ENCODE measurements around the gene NAV1. TPM values are rescaled to one million over a fixed set of nuclear protein-coding genes. Genes with fewer than 3 reads are reported as not detected.

Gene NAV1
- total RNA-seq, 1 donor from 2014 or later = 34.1 TPM

DNA sequence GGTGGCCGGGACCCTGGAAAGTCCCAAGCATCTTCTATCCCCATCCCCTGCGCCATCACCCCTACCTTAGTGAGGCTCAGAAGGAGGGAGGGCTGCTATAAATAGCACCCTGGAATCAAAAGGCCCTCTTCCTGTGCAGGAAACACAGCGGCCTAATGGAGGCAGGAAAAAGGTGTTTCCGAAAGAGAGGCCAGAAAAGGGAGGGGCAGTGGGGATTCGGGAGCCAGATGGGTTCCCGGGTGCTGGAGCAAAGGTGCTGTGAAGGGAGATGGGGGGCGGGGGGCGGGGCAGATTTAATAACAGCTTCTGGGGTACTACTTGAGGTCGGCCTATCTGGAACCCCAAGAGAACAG lies 16.6 kb downstream of the NAV1 start:
- H3K27ac ChIP-seq = peak overlapping the region; percentile 4
- TF ChIP-seq, protein P1, sequence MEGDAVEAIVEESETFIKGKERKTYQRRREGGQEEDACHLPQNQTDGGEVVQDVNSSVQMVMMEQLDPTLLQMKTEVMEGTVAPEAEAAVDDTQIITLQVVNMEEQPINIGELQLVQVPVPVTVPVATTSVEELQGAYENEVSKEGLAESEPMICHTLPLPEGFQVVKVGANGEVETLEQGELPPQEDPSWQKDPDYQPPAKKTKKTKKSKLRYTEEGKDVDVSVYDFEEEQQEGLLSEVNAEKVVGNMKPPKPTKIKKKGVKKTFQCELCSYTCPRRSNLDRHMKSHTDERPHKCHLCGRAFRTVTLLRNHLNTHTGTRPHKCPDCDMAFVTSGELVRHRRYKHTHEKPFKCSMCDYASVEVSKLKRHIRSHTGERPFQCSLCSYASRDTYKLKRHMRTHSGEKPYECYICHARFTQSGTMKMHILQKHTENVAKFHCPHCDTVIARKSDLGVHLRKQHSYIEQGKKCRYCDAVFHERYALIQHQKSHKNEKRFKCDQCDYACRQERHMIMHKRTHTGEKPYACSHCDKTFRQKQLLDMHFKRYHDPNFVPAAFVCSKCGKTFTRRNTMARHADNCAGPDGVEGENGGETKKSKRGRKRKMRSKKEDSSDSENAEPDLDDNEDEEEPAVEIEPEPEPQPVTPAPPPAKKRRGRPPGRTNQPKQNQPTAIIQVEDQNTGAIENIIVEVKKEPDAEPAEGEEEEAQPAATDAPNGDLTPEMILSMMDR (IDR thresholded peaks at IDR 0.05) = no peak
- no peak overlapping the region for H3K4me3 ChIP-seq
- intact Hi-C loops (cut with DNase I) = loop anchor here (5.0 kb wide), 1 partner anchor 237 kb away; no protein-coding TSS in a partner anchor
- no peaks in the 10 kb centered on the region for H3K9me3 ChIP-seq
- DNase-seq (no peak), ATAC-seq (no peak)
- no peaks in the 10 kb centered on the region for H3K27me3 ChIP-seq
- peaks cover 23% of the 10 kb centered on the region for H3K4me1 ChIP-seq
- H3K36me3 ChIP-seq = no peaks in the 10 kb centered on the region

DNA sequence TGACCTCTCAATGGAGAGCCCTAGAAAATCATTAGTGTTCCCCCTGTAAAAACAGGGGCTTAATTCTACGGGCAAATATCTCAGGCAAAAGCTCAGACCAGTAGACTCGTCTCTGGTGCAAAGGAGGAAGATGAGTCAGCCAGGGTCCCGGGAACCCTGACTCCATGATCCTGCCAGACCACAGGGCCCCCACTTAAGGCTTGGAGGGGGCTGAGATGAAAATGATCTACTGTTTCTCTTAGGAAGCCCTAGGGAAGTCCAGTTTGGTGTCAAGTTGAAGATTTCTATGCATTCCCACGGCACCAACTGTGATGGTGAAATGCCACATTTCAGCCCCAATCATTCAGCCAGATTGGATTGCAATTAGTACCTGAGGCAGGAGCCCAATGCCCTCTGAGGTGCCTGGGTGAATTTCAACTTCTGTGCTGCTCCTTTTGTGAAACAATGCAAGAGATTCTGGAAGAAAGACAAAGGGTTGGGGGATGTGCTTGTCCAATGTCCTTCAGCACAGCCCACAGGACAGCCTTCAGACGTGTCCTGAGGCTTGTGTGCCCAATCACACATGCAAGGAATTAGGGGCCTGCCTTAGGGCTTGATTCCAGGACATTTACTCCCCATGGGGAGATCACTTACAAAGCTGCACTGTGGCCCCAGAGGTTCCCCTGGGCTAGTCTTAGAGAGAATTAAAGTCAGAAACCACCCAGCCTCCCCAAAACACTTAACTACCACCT lies 18.1 kb downstream of the NAV1 start:
- Histone ChIP-seq H3K4me3 (no peak overlapping the region), H3K9me3 (no peaks in the 10 kb centered on the region), H3K27ac (no peak overlapping the region), H3K4me1 (peaks cover 28% of the 10 kb centered on the region), H3K36me3 (no peaks in the 10 kb centered on the region), H3K27me3 (no peaks in the 10 kb centered on the region)
- TF ChIP-seq, protein P1 (IDR thresholded peaks at IDR 0.05) = no peak
- DNase-seq = no peak
- ATAC-seq = no peak
- intact Hi-C loops (cut with DNase I) = loop anchor here (5.0 kb wide), 1 partner anchor 235 kb away; no protein-coding TSS in a partner anchor

DNA sequence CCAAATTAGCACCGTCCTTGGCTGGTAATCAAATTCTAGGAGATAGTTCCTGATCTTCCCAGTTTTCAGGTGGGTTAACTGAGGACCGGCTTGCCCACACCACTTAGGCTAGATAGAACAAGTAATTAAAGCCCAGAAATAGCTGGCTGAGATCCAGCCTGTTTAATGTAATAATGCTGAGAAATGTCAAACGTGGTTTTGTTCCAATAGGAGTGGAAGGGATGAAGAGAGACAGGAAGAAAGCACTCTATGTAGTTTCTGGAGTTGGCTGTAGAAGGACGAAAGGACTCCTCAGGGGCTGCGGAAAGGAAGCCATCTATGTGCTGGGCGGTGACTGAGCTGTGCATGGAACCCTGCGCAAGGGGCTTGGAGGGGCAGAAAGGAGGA lies 18.6 kb downstream of the NAV1 start:
- DNase-seq = no peak
- Histone ChIP-seq H3K9me3 (no peaks in the 10 kb centered on the region), H3K36me3 (no peaks in the 10 kb centered on the region), H3K4me1 (peaks cover 28% of the 10 kb centered on the region), H3K27me3 (no peaks in the 10 kb centered on the region), H3K4me3 (no peak overlapping the region), H3K27ac (no peak overlapping the region)
- ATAC-seq = no peak
- TF ChIP-seq, protein P1 (IDR thresholded peaks at IDR 0.05) = no peak
- intact Hi-C loops (cut with DNase I) = loop anchor here (5.0 kb wide), 1 partner anchor 235 kb away; no protein-coding TSS in a partner anchor

DNA sequence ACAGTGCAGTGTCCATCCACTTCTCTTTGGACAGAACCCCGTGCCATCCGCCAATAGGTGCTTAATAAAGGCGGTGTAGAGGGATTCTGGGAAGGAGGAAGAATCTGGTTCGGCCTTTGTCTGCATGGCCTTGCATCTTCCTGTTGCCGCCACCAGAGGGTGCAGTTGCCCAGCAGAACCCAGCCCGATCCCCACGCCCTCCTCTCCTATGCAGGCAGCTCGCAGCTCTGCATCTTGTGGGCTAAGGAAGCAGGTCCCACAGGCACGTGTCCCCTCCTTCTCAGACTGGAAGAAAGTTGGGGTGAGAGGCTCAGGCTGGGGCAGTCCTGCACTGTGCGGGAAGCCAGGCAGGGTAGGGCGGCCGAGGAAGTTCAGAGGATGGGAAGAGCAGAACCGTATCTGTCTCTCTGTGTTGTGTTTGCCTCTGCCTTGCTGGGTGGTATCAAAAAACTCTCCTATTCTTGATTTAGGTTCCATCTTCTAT lies 20.8 kb downstream of the NAV1 start:
- TF ChIP-seq, protein P1 (IDR thresholded peaks at IDR 0.05) = peak; percentile 94
- Histone ChIP-seq H3K4me1 (peaks cover 17% of the 10 kb centered on the region), H3K27ac (no peak overlapping the region), H3K9me3 (no peaks in the 10 kb centered on the region), H3K4me3 (no peak overlapping the region), H3K36me3 (no peaks in the 10 kb centered on the region), H3K27me3 (no peaks in the 10 kb centered on the region)
- intact Hi-C loops (cut with DNase I) = loop anchor here (2.0 to 5.0 kb wide), 2 partner anchors 145 to 233 kb away; no protein-coding TSS in a partner anchor
- ATAC-seq = peak; percentile 97
- peak; percentile 87 for DNase-seq

DNA sequence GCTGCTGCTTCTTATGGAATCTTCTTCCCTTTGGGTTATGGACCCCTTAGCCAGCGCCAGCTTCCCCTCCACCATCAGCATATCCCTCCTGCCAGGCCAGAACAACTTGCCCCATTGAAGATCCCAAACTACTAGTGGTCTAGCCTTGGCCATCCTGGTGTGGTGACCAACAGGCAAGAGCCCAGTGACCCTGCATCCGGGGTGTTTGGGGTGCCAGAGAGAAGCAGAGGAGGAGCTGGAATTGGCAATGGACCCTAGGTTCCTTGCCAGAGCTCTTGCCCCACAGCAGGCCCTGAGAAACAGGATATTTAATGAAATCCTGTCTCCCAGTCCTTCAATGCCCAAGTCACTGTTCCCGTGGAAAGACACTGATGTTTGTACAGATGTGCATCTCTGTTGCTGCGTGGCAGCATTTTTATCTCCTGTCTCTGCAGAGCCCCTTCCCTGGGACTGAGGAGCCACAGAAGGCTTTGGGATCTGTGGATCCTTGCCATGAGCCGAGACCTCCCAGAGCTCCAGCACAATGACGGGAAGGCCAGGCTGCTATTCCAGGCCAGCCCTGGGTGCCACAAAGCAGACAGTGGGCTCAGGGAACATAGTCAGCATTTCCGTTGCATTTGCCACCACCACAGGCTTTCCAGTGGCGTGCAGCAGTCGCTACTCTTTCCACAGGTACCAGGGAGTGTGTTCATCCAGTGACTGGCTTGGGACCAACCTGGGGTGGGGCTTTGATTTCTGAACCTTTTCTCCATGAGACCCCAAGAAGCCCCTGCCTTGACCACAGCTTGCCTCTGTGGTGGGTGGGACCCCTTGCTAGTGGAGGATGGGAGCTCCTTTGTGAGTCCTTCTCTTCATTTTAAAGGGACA lies 21.6 kb downstream of the NAV1 start:
- Histone ChIP-seq H3K27me3 (no peaks in the 10 kb centered on the region), H3K9me3 (no peaks in the 10 kb centered on the region), H3K27ac (no peak overlapping the region), H3K4me1 (peaks cover 12% of the 10 kb centered on the region), H3K4me3 (no peak overlapping the region), H3K36me3 (no peaks in the 10 kb centered on the region)
- ATAC-seq (no peak), DNase-seq (no peak)
- TF ChIP-seq, protein P1 (IDR thresholded peaks at IDR 0.05) = no peak
- intact Hi-C loops (cut with DNase I) = loop anchor here (2.0 kb wide), 1 partner anchor 144 kb away; no protein-coding TSS in a partner anchor

Data from upper lobe of right lung (tissue), 1 donor.